Mesenteric fat pad (tissue), 1 donor: ENCODE results near the gene GALNT1. TPM values are rescaled to one million over a fixed set of nuclear protein-coding genes. Genes with fewer than 3 reads are reported as not detected.

Experiments used
- DNase-seq: peaks from one replicate; pipeline ENCODE4 v3.0.0-alpha.2; 2020; ENCODE audit warnings: low spot score
- total RNA-seq: library from RNA; stranded (reverse); fragmentation: NEBNext Ultra II Directional; extraction: Animal tissue kit (Norgen Biotek cat#: 25700); gene quantifications from one replicate; pipeline ENCODE4 v1.2.1, GENCODE V29; 2021
- donor health status: DM: yes; HTN: yes; CAD: no.

Gene GALNT1
- total RNA-seq, 1 donor from 2014 or later, result 79.0 TPM

DNA sequence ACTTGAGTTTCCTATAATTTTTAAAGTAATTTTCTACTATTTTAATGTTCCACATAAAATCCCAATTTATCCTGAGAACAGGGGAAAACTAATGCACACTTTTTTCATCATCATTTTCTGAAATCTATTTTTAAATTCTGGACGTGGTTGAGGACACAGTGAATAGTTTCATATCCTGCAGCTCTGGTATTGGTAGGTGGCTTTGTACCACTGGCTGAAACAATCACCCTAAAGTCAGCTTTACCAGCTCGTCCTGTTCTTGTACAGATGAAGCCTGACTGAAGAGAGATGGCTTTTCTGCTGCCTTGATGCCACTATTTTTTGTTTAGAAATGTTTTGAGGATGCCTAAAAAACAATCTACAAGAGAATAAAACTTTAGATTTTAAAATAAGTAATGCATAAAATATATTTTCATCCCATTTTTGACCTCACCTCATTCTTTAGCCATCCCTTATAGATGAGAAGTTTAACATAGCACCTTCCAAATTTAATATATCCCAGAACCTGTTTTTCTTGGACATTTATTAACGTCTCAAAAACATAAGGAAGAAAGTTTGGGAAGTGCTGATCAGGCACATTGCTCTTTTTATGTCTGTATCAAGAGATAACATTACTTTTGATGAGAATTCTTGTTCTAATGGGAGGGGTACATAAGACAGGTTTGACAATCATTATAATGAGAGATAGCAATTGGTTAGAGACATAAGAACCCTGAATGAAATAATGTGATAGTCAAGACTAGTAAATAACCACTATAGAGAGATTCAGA is 80.9 kb downstream of the GALNT1 start:
- no peak for DNase-seq

DNA sequence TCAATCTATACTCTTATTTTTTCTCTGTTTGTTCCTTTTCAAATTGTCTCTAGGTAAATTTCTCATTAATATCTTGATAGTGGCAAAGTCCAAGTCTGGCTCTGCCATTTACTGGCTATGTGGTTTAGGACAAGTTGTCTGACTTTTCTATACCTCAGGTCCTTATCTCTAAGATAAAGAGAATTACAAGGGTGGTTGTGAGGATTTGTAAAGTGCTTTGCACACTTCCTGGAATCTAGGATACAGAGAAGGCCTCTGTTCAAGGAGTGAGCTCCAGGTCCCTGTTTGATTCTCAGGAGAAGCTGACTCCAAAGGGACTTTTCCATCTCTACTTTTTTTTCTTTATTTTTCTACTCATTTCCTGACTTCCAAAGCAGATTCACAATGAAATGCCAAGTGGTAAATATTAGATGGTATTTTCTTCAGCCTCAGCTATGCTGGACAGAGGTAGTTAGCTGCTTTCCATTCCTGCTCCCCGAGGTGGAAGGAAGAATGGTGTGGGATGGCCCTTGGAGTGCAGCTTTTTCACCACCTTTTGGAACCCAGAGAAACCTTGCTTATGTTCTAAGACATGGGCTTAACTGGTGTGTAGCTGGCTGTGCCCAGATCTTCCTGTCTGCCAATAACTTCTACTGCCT is 90.5 kb downstream of the GALNT1 start:
- no peak for DNase-seq

DNA sequence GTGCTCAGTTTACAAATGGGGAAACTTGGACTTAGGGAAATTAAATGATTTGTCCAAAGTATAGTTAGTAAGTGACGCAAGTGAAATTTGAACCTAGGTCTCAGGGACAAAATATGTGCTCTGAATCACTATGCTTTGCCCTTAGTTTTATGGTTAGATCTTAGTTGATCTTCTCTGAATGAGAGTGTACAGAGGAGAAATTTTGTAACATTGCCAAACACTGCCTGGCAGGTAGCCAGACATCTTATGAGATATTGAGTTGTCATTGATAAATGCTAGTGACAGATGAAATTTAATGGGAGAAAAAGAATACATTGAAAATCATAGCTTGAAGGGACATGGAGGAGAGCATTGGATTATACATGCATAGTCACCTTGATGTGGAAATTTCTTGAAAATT is 91.4 kb downstream of the GALNT1 start:
- no peak for DNase-seq

DNA sequence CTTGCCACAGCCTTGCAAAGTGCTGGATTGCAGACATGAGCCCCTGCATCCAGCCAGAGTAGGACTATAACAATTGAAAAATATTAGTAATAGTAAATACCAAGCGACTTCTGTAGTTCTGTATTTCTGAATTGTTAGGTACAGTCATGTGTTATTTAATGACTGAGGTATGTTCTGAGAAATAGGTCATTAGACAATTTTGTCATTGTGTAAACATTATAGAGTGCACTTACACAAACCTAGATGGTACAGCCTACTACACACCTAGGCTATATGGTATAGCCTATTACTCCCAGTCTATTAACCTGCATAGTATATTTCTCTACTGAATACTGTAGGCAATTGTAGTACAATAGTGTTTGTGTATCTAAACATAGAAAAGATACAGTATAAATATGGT is 92.1 kb downstream of the GALNT1 start:
- DNase-seq, result no peak

DNA sequence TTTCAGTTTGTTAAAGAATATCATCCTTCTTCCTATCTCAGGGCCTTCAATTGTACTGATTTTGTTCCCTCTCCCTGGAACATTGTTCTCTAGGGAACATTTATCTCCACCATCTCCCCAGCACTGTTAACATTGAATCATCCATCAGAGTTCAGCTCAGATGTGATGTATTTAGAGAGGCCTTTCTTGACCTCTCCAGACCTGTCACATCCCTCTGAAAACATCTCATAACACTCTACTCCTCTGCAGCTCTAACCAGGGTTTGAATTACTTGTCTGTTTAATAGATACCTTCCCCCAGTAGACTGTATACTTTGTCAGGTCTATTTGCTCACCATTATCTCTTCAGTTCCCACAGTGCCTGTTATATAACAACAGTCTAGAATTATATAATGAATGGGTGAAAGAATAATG is 98.6 kb downstream of the GALNT1 start:
- no peak for DNase-seq

DNA sequence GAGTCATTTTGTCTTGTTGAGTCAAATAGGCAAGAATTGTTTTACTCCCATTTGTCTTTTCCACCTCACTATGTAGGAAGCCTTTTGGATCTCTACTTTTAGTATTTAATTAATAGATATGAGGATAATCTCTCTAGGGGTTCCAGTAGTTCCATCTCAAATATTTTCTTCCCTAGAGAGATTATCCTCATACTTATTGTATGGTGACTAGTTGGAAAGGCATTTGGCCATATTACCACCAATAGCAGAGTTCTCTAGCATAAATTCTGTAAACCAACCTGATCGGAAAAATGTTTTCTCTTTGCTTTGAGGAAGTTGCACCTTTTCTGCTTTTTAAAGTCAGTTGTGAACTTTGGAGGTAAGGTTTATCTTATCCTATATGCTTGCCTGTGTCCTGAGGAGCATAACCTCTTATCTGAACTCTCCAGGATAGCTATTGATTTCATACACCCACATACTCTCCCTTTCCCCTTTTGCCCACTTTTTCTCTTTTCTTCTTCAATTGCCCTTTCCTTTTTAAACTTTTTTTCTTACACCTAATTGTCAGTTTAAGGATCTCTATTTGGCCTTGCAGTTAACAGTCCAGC is 100.8 kb downstream of the GALNT1 start:
- no peak for DNase-seq

DNA sequence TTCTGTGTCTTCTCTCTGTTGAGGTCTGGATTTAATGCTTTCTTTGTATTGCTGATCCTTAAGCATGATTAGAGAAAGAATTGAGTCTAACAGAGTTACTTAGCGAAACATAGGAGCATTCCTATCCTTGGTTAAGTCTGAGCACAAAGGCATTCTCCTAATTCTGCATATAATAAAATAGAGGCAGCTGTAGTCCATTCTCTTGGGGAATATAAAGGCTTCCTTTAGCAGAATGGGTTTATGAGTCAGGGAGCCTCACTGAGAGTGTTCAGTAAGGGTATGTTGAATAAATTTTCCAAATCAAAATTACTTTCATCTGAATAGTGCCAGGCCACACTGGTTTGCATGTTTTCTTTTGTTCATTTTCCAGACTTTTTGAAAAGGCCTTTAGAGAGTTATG is 101.5 kb downstream of the GALNT1 start:
- no peak for DNase-seq

DNA sequence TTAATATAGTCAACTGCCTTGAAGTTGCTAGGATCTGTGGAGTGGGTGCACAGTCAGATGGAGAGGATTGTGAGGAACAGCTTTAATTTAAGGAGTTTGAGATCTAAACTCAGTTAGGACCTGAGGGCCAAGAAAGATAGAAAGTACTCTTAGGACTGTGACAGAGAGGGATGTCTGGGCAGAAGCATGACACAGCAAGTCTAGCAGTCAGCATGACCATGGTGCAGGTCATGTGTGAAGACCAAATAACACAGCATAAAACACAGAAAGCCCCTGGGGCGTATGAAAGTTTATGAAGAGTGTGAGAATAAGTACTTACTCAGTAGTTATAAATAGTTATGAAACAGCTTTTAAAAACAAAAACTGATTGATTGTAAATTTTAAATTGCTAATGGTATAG is 107.2 kb downstream of the GALNT1 start:
- no peak for DNase-seq

DNA sequence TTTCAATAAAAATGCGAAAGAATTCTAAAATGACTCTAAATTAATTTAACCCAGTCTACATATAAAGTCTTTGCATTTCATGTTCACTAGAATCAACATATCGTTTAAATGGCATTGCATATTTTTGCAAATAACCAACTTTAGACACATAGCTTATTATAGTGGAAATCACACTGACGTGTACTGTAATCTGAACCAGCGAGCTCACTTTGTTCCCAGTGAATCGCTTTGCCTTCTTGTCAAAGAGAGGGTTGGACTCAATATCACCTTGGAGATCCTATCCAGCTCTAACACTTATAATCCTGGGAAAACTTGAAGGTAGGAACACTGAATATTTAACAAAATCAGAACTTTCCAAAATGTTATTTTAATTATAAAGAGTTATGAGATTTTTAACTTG is 108.2 kb downstream of the GALNT1 start:
- DNase-seq, result no peak

DNA sequence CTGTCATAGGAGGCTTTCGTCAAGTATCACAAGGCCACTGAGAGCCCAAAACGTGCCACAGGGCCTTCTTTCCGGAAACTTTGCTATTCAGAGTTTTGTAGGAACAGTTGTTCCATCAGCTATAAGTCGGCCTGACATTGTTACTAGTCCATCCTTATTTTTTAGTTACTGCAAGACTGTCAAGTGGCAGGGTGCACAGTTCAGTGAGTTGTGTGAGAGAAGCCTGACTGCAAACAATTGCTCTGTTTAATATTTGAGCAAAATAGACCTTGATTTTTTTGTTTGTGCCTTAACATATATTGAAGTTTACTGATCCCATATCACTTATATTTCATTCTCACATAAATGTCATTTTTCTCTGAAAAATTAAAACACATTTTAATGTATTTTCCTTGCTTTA is 110.1 kb downstream of the GALNT1 start:
- no peak for DNase-seq

DNA sequence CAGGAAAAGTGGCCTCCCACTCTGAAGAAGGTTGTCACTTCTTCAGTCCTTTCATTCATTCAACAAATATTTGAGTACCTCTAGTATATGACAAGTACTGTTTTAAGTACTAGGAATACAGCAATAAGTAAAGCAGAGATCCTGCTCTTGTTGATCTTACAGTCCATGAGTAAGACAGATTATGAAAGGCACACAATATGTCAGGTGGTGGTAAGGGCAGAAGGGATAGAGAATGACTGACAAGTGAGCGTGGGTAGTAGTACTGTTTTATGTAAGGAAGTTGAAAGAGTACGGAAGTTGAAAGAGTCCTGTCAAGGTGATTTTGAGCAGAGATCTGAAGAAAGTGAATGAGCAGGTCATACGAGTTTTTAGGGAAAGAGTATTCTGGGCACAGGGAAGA is 111.3 kb downstream of the GALNT1 start:
- no peak for DNase-seq

DNA sequence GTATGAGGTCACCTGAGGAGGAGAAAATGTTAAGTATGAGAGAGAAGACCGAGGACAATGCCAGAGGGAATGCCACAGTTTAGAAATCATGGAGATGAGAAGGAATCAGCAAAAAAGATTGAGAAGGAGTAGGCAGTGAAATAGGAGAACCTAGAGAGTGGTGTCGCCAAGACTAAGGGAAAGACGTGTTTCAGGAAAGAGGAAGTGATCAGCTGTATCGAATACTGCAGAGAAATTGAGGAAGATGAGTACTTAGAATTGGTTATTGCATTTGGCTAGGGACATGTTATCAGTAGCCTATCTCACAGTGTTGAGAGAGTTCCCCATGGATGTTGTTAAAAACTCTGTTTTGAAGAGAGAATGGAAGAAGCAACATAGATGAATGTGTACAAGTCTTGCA is 112.3 kb downstream of the GALNT1 start:
- no peak for DNase-seq

DNA sequence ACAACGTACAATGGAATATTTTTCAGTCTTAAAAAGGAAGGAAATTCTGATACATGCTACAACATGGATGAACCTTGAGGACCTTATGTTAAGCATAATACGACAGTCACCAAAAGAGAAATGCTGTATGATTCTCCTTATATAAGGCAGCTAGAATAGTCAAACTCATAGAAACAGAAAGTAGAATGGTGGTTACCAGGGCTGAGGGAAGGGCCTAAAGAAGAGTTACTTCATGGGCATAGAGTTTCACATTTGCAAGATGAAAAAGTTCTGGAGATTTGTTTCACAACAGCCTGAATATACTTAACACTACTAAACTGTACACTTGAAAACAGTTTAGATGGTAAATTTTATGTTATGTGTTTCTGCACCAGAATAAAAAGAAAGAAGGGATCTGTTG is 113.3 kb downstream of the GALNT1 start:
- no peak for DNase-seq

DNA sequence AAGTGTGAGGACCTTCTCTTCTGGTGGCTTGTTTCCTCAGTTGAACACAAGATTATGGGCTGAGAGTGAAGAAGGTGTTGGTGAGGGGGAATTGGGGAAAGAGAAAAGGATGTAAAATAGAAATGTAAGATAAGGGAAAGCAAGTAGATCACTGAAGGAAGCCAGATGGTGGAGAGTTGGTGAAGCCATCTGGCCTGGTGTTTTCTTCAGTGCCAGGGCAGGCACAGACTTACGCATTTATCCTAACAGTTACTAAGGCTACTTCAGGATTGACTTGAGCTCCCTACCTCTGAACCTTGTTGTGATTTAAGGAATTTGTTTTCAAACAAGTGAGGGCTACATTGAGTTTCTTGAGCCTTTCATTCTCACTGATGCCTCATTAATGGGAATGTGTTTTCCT is 113.8 kb downstream of the GALNT1 start:
- DNase-seq, result no peak

DNA sequence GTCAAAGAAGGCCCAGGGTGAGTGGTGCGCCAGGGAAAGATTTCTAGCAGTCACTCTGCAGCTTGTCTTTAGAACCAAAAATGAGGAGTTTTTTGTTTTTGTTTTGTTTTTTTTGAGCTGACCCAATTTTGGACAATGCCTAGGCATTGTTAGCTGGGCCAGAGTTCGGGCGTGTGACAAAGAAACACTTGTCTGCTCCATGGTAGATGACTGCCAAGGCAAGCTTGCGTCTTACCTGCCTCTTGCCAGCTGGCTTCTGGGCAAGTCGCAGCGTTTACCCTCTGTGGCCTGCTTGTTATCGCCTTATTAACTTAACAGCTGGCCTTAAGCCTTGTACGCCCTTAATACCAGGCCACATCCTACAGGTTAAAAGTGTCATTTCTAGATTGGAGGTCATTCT is 114.3 kb downstream of the GALNT1 start:
- DNase-seq, result no peak

DNA sequence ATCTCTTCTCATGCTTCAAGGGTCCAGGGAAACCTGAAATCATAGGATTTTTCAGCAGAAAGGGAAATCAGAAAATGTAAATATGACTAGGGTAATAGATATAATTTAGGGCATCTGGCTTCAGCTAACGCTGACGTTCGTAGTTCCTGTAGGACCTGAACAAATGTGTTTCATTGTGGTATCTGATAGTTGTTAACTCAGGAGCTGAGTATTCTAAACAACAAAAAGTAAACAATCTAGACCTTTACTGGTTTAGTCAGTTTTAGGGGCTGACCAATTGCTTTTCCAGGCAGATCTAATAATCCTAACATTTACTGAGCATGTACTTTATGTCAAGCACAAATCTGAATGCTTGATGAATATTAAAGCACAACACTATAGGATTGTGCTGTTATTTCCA is 114.8 kb downstream of the GALNT1 start:
- no peak for DNase-seq

DNA sequence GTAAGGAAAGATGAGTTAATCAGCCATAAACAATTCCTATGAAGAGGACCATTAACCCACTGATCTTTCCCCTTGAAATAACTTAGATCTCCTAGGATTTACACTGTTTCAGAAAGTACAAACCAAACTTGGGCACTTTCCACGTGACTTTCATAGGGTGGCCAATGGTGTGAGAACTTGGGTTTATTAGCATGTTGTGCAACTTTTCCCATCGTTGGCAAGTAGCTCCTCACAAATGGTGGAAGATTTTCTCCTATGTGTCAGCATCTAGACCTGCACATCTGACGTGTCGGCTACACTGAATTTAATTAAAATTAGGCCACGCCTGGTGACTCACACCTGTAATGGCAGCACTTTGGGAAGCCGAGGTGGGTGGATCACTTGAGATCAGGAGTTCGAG is 116.3 kb downstream of the GALNT1 start:
- no peak for DNase-seq

DNA sequence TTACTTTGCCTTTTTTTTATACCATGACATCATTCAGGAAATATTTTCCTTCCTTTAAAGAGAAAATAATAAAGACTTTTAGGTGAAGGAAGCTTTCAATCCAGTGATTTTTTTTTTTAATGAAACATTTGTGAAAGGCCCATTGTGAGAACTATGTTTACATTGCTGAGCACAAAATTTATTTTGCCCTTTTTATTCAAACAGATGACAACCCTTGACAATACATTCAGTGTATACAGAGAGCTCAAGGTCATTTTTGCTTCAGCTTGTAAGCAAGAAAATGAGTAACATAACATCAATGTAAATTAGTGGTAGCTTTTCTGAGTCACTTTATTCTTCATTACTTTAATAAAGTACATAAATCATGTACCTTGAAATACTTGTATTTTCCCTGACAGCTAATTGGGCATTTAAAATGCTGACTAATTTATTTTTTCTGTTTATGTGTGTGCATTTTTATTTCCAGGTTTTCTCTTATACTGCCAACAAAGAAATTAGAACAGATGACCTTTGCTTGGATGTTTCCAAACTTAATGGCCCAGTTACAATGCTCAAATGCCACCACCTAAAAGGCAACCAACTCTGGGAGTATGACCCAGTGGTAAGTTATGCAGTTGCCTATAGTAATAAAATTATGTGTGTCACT is 121.6 kb downstream of the GALNT1 start:
- DNase-seq, result no peak

DNA sequence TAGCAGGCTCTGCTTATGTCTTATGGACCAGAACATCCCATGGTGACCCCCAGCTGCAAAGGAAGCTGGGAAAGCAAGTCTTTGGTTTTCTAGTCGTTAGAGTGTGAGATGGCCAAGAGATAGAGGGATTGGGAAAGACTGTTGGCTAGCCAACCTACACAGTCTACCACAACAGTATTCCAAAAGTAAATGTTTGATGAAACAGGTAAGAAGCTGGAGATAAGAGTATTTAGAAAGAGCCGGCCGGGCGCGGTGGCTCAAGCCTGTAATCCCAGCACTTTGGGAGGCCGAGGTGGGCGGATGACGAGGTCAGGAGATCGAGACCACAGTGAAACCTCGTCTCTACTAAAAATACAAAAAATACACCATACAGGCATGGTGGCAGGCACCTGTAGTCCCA is 124.4 kb downstream of the GALNT1 start:
- DNase-seq, result no peak

DNA sequence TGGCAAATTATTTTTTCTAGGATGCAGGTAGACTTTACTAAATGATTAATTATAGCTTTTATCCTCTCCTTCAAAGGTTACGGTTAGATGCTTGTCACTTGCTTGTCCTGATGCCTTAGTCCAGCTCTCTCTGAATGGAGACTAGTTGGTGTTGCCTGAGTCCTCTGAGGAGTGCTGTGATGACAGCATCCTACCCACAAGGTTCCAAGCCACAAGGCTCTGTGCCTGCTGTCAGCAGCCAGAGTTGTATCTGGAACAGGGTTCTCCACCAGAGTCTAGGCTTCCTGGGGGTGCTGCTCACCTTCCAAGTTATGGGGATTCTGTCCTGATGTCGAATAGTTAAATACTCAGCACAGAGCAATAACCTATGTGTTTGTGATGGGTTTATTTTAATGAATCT is 125.7 kb downstream of the GALNT1 start:
- no peak for DNase-seq

DNA sequence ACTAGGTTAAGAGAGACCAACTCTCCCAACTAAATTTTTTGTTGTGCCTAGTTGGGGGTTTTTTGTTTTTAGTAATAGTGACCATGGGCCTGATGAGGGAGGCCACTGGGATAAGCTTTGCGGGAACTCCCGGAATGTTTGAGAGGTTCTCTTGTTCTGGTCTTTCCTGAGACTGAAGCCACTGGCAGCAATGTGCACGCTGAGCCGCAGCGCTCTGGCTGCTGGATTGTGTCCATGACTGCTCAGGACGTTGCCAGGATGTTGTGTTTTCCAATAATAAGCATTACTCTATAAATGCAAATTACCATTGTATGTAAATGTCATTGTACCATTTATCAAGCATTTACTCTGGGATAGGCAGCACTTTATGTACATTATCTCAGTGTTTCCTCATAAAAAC is 126.1 kb downstream of the GALNT1 start:
- DNase-seq, result no peak

DNA sequence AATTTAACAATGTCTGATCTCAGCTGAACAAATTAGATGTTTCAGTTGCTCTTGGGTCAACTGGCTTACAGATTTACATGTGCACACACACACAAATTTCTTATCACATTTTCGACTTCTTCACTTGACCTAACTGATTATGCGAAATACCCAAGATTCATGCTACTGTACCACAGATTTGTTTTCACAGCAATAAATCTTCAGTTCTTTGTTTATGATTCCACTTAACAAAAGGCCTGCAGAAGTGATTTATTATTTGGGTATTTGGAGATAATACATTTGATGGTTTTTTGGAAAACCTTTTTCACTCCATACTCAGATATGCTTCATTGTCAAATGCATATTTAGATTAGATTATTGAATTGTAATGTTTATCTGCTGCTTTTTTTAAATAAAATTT is 129.0 kb downstream of the GALNT1 start:
- DNase-seq, result no peak
